Measurements from ENCODE around the gene AJUBA. TPM values are rescaled to one million over a fixed set of nuclear protein-coding genes. Genes with fewer than 3 reads are reported as not detected.
"Not testable (repeated sequence)": the region's sequence is repeated elsewhere in the genome, so short reads cannot be mapped to it uniquely, and the experiment has no call there.

Gene AJUBA
- total RNA-seq, 2 donors from 2014 or later: 21.0 to 27.9 TPM

- Histone ChIP-seq H3K4me1 (replicated peaks) (peaks cover 4% of the 10 kb centered on the region), H3K4me3 (no peak overlapping the region), H3K27ac (no peak overlapping the region), H3K9me3 (no peaks in the 10 kb centered on the region), H3K27me3 (replicated peaks; ENCODE audit: insufficient read depth) (no peaks in the 10 kb centered on the region), H3K36me3 (no peaks in the 10 kb centered on the region)
- 79% methylated on average over 6 of the region's 6 CpGs for WGBS
- intact Hi-C loops (cut with DNase I): loop anchor here (1.0 kb wide), 2 partner anchors 9 to 16 kb away; partner anchors contain the start of genes AJUBA and HAUS4
- TF ChIP-seq CTCF (IDR thresholded peaks at IDR 0.05) (peak; percentile 46 to 86 (median 76)), POLR2A (IDR thresholded peaks at IDR 0.05) (no peak), POLR2AphosphoS5 (IDR thresholded peaks at IDR 0.05) (peak; percentile 52)
- DNase-seq (ENCODE audit: low spot score): peak; percentile 58
Observed at GRCh38 chr14:22973217-22974032, 8.9 kb downstream of the AJUBA start.

GRCh38 chr14:22972313-22972930, 9.9 kb downstream of the AJUBA start:
- no peaks in the 10 kb centered on the region for H3K36me3 ChIP-seq
- intact Hi-C loops (cut with DNase I): no loop called here
- no peaks in the 10 kb centered on the region for H3K9me3 ChIP-seq
- H3K27me3 ChIP-seq (replicated peaks; ENCODE audit: insufficient read depth): no peaks in the 10 kb centered on the region
- no peak for DNase-seq (ENCODE audit: low spot score)
- no peaks in the 10 kb centered on the region for H3K4me1 ChIP-seq (replicated peaks)
- TF ChIP-seq CTCF (IDR thresholded peaks at IDR 0.05) (no peak), POLR2A (IDR thresholded peaks at IDR 0.05) (no peak), POLR2AphosphoS5 (IDR thresholded peaks at IDR 0.05) (no peak)
- WGBS: 93% methylated on average over 2 of the region's 2 CpGs
- H3K27ac ChIP-seq: no peak overlapping the region
- H3K4me3 ChIP-seq: no peak overlapping the region

- no peaks in the 10 kb centered on the region for H3K27me3 ChIP-seq (replicated peaks; ENCODE audit: insufficient read depth)
- intact Hi-C loops (cut with DNase I): no loop called here
- H3K36me3 ChIP-seq: no peaks in the 10 kb centered on the region
- no peak overlapping the region for H3K27ac ChIP-seq
- H3K4me3 ChIP-seq: no peak overlapping the region
- TF ChIP-seq POLR2AphosphoS5 (IDR thresholded peaks at IDR 0.05): no peak
- TF ChIP-seq POLR2A (IDR thresholded peaks at IDR 0.05): no peak
- no peak for TF ChIP-seq CTCF (IDR thresholded peaks at IDR 0.05)
- no peak for DNase-seq (ENCODE audit: low spot score)
- no peaks in the 10 kb centered on the region for H3K9me3 ChIP-seq
- H3K4me1 ChIP-seq (replicated peaks): no peaks in the 10 kb centered on the region
- 94% methylated on average over 1 of the region's 1 CpG for WGBS
Observed at GRCh38 chr14:22971152-22971551, 11.2 kb downstream of the AJUBA start.

- no peak overlapping the region for H3K4me3 ChIP-seq
- no peaks in the 10 kb centered on the region for H3K9me3 ChIP-seq
- TF ChIP-seq CTCF (IDR thresholded peaks at IDR 0.05) (no peak), POLR2A (IDR thresholded peaks at IDR 0.05) (no peak), POLR2AphosphoS5 (IDR thresholded peaks at IDR 0.05) (no peak)
- H3K27me3 ChIP-seq (replicated peaks; ENCODE audit: insufficient read depth): no peaks in the 10 kb centered on the region
- no peak overlapping the region for H3K27ac ChIP-seq
- 43% methylated on average over 4 of the region's 4 CpGs for WGBS
- H3K4me1 ChIP-seq (replicated peaks): no peaks in the 10 kb centered on the region
- H3K36me3 ChIP-seq: no peaks in the 10 kb centered on the region
- intact Hi-C loops (cut with DNase I): no loop called here
- DNase-seq (ENCODE audit: low spot score): no peak
Observed at GRCh38 chr14:22966783-22967269, 15.5 kb downstream of the AJUBA start.

- H3K27me3 ChIP-seq (replicated peaks; ENCODE audit: insufficient read depth); DNase-seq (ENCODE audit: low spot score); H3K4me1 ChIP-seq (replicated peaks); intact Hi-C loops (cut with DNase I); H3K36me3 ChIP-seq; H3K27ac ChIP-seq; H3K4me3 ChIP-seq; H3K9me3 ChIP-seq: not testable (repeated sequence)
- 66% methylated on average over 15 of the region's 15 CpGs for whole genome bisulfite sequencing
Observed at GRCh38 chr14:22965916-22966782, 16.2 kb downstream of the AJUBA start.

Data from prostate gland (tissue), 2 donors.